Astrocyte of the spinal cord (primary cell): ENCODE measurements around the gene MYOC.

Source experiments
- DNase-seq: peaks from one replicate; pipeline ENCODE4 v3.0.0; 2011; ENCODE audit warnings: low read depth, low spot score
- H3K4me3 ChIP-seq: 2 replicates; pipeline ENCODE4 v1.5.1; 2011; ENCODE audit warnings: low read depth, mild to moderate bottlenecking, low read length, moderate library complexity
- in situ Hi-C: cut with HindIII; loops from 2 replicates; pipeline ENCODE4 v1.10.0; 2017; ENCODE audit warnings: low sequenced_read_pairs
- TF ChIP-seq, protein P1 (sequence below): IDR thresholded peaks from 2 replicates; pipeline ENCODE4 v1.5.1; 2012; ENCODE audit warnings: low read depth, mild to moderate bottlenecking, low read length, inconsistent platforms

MYOC gene

DNA sequence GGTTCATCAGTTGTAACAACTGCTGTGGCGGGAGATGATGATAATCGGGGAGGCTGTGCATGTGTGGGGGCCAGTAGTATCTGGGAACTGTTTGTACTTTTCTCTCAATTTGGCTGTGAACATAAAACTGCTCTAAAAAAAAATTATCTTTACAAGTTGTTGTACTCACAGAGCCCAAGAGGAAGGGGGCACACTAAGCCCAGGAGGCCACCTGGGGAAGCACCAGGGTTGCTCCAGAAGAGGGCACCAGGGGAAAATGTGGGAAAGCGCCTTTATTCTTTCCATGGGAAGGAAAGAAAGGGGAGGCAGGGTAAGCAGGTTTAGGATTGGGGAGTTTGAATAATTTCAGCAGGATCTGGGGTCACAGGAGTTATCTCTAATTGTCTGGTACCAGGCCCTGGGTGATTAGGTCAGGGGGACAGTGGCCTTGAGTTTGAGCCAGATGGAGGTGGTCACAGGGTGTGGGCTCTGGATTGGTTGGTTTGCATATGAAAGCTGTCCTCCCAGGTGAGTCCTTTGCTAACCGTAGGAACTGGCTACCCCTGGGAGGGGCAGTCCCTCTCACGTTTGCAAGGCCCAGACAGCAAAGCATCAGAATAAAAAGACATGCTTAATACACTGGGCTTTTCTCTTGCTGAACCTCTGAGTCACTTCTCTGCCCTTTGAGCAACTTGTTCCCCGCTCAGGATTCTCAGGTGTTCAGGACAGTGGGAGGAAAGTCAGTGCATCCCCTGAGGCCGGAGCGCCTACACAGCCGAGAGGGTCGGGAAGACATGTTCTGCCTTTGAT is 11.2 kb downstream of the MYOC start:
- no peak overlapping the region for H3K4me3 ChIP-seq
- TF ChIP-seq, protein P1, sequence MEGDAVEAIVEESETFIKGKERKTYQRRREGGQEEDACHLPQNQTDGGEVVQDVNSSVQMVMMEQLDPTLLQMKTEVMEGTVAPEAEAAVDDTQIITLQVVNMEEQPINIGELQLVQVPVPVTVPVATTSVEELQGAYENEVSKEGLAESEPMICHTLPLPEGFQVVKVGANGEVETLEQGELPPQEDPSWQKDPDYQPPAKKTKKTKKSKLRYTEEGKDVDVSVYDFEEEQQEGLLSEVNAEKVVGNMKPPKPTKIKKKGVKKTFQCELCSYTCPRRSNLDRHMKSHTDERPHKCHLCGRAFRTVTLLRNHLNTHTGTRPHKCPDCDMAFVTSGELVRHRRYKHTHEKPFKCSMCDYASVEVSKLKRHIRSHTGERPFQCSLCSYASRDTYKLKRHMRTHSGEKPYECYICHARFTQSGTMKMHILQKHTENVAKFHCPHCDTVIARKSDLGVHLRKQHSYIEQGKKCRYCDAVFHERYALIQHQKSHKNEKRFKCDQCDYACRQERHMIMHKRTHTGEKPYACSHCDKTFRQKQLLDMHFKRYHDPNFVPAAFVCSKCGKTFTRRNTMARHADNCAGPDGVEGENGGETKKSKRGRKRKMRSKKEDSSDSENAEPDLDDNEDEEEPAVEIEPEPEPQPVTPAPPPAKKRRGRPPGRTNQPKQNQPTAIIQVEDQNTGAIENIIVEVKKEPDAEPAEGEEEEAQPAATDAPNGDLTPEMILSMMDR = no peak
- no peak for DNase-seq
- in situ Hi-C loops = no loop called here

DNA sequence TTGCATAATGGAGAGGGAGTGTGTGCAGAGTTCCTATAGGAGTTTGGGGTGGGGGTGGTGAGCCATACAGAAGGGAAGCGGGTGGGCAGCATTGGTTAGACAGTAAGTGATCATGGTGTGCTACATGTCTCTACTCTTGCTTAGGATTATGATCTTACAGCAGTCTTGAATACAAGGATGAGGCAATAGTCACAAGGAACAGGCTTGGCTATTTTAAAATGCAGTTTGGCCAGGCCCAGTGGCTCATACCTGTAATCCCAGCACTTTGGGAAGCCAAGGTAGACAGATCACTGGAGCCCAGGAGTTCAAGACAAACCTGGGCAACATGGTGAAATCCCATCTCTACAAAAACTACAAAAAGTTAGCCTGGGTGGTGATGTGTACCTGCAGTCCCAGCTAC is 12.3 kb downstream of the MYOC start:
- in situ Hi-C loops = no loop called here
- TF ChIP-seq, protein P1 = no peak

DNA sequence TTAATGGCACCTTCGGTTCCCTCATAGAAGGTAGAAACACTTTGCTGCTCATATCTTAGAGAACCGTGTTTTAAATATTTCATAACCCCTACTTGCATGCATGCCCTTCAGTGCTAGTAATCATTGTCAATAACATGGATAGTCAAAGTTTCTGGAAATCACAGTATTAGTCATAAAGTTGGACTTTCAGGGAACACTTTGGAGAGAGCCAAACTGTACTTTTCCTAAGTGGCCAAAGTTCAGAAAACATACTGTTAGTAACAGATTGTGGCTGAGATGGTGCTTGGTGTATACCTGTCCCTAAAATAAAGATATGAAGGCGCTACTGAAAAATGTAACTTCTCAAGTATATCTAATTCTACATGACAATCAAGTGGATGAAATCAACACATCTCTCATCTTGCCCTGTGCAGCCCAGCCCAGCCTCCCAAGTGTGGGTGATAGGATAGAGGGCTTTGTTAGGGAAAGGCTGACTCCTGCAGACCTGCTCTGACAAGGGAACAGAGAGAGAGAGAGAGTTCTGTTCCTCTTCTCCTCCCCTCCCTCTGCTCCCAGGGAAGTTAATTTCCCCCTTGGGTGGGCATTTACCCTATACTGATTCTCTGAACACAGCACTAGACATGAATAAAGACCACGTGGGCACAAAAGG is 14.4 kb downstream of the MYOC start:
- TF ChIP-seq, protein P1 = no peak
- H3K4me3 ChIP-seq = no peak overlapping the region
- in situ Hi-C loops = no loop called here
- DNase-seq = no peak

More for the DNA sequence above, 12.3 kb downstream of the MYOC start:
- DNase-seq = no peak
- H3K4me3 ChIP-seq = no peak overlapping the region

DNA sequence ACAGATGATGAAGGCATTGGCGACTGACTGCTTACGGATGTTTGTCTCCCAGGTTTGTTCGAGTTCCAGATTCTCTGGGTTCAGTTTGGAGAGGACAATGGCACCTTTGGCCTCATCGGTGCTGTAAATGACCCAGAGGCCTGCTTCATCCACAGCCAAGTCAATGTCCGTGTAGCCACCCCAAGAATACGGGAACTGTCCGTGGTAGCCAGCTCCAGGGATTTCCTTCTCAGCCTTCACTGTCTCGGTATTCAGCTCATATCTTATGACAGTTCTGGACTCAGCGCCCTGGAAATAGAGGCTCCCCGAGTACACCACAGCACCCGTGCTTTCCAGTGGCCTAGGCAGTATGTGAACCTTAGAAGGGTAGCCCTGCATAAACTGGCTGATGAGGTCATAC is 16.3 kb downstream of the MYOC start:
- DNase-seq = no peak
- no peak overlapping the region for H3K4me3 ChIP-seq
- TF ChIP-seq, protein P1 = no peak
- in situ Hi-C loops = no loop called here

DNA sequence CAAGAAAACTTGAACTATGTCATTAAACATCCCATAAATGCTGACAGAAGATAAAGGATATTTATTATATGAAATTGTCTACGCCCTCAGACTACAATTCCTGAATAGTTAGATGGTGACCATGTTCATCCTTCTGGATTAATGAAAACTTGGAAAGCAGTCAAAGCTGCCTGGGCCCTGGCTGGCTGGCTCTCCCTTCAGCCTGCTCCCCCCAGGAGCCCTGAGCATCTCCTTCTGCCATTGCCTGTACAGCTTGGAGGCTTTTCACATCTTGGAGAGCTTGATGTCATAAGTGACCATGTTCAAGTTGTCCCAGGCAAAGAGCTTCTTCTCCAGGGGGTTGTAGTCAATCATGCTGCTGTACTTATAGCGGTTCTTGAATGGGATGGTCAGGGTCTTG is 16.8 kb downstream of the MYOC start:
- in situ Hi-C loops = no loop called here
- TF ChIP-seq, protein P1 = no peak
- no peak for DNase-seq
- H3K4me3 ChIP-seq = no peak overlapping the region

DNA sequence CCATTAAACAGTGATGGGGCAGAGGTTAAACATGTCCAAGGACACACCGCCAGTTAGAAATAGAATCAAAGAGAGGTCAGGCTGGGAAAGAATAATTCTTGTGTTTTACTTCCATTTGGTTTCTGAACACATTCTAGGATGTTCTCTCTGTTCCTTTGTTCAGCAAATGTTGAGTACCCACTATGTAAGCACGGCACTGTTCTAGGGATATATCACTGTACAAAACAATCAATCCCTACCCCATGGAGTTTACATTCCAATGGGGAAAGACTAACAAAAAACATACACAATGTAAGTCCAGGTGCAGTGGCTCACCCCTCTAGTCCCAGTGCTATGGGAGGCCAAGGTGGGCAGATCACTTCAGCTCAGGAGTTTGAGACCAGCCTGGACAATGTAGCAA is 24.3 kb downstream of the MYOC start:
- TF ChIP-seq, protein P1 = no peak
- no peak for DNase-seq
- no peak overlapping the region for H3K4me3 ChIP-seq
- in situ Hi-C loops = no loop called here
